RWPE2 (cell line): ENCODE data around the gene BBS9.

Experiments
- ATAC-seq: fragments of 200-7000 bp; cut with Tn5 transposase; 3 replicates; pipeline ENCODE4 v1.9.1; 2021; ENCODE audit warnings: low read depth
- DNase-seq: peaks from one replicate; pipeline ENCODE4 v3.0.0-alpha.2; 2020; ENCODE audit warnings: low spot score
- H3K27ac ChIP-seq: fragments of 450-650 bp; 2 replicates; pipeline ENCODE4 v1.5.1; 2017; ENCODE audit warnings: mild to moderate bottlenecking; ENCODE audit not compliant: poor library complexity, severe bottlenecking
- H3K27me3 ChIP-seq: fragments of 250-450 bp; sonication (Bioruptor Pico); 2 replicates; pipeline ENCODE4 v1.5.1; 2021; ENCODE audit warnings: mild to moderate bottlenecking, moderate library complexity; ENCODE audit not compliant: insufficient read depth, poor library complexity, severe bottlenecking
- H3K36me3 ChIP-seq: fragments of 250-450 bp; sonication (Bioruptor Pico); 2 replicates; pipeline ENCODE4 v1.5.1; 2020; ENCODE audit warnings: low read depth, mild to moderate bottlenecking, moderate library complexity
- H3K4me1 ChIP-seq: fragments of 250-450 bp; sonication (Bioruptor Pico); 2 replicates; pipeline ENCODE4 v1.5.1; 2021; ENCODE audit warnings: mild to moderate bottlenecking, moderate library complexity; ENCODE audit not compliant: insufficient read depth, poor library complexity, severe bottlenecking
- H3K4me3 ChIP-seq: fragments of 250-450 bp; sonication (Bioruptor Pico); 2 replicates; pipeline ENCODE4 v1.5.1; 2021; ENCODE audit warnings: mild to moderate bottlenecking, moderate library complexity; ENCODE audit not compliant: severe bottlenecking
- H3K9me3 ChIP-seq: fragments of 250-450 bp; sonication (Bioruptor Pico); 2 replicates; pipeline ENCODE4 v1.5.1; 2021; ENCODE audit warnings: mild to moderate bottlenecking, moderate library complexity; ENCODE audit not compliant: severe bottlenecking
- CTCF ChIP-seq: fragments of 450-650 bp; IDR thresholded peaks from one replicate; pipeline ENCODE4 v1.5.1; 2017; ENCODE audit warnings: mild to moderate bottlenecking, moderate library complexity; ENCODE audit not compliant: poor library complexity, severe bottlenecking

Gene BBS9

GRCh38 chr7:33334349-33334748, 205.0 kb downstream of the BBS9 start:
- no peak for ATAC-seq
- DNase-seq = no peak

GRCh38 chr7:33336820-33337219, 207.5 kb downstream of the BBS9 start:
- Histone ChIP-seq H3K4me1 (no peaks in the 10 kb centered on the region), H3K27ac (no peak overlapping the region), H3K9me3 (no peaks in the 10 kb centered on the region), H3K36me3 (no peaks in the 10 kb centered on the region), H3K4me3 (no peak overlapping the region), H3K27me3 (no peaks in the 10 kb centered on the region)
- no peak for ATAC-seq
- TF ChIP-seq CTCF = no peak
- no peak for DNase-seq

More at GRCh38 chr7:33334349-33334748, 205.0 kb downstream of the BBS9 start:
- no peaks in the 10 kb centered on the region for H3K36me3 ChIP-seq
- H3K9me3 ChIP-seq = no peaks in the 10 kb centered on the region
- H3K4me1 ChIP-seq = no peaks in the 10 kb centered on the region
- TF ChIP-seq CTCF = peak; percentile 64
- no peak overlapping the region for H3K4me3 ChIP-seq
- H3K27me3 ChIP-seq = no peaks in the 10 kb centered on the region
- no peak overlapping the region for H3K27ac ChIP-seq

GRCh38 chr7:33339074-33339790, 209.9 kb downstream of the BBS9 start:
- Histone ChIP-seq H3K36me3 (no peaks in the 10 kb centered on the region), H3K9me3 (no peaks in the 10 kb centered on the region), H3K27ac (no peak overlapping the region), H3K4me3 (no peak overlapping the region), H3K4me1 (no peaks in the 10 kb centered on the region), H3K27me3 (no peaks in the 10 kb centered on the region)
- ATAC-seq = no peak
- TF ChIP-seq CTCF = no peak
- no peak for DNase-seq

GRCh38 chr7:33346055-33346454, 216.7 kb downstream of the BBS9 start:
- TF ChIP-seq CTCF = no peak
- no peak for DNase-seq

GRCh38 chr7:33350577-33350976, 221.2 kb downstream of the BBS9 start:
- DNase-seq (no peak), ATAC-seq (no peak)
- Histone ChIP-seq H3K27ac (no peak overlapping the region), H3K9me3 (no peaks in the 10 kb centered on the region), H3K4me3 (no peak overlapping the region), H3K36me3 (no peaks in the 10 kb centered on the region), H3K4me1 (no peaks in the 10 kb centered on the region), H3K27me3 (no peaks in the 10 kb centered on the region)
- TF ChIP-seq CTCF = no peak

More at GRCh38 chr7:33346055-33346454, 216.7 kb downstream of the BBS9 start:
- no peak for ATAC-seq
- H3K36me3 ChIP-seq = no peaks in the 10 kb centered on the region
- no peak overlapping the region for H3K4me3 ChIP-seq
- no peak overlapping the region for H3K27ac ChIP-seq
- no peaks in the 10 kb centered on the region for H3K27me3 ChIP-seq
- no peaks in the 10 kb centered on the region for H3K4me1 ChIP-seq
- no peaks in the 10 kb centered on the region for H3K9me3 ChIP-seq
